AG20443 (cell line): Measurements from ENCODE around the gene OR5M10.
"Not testable (repeated sequence)": the region's sequence is repeated elsewhere in the genome, so short reads cannot be mapped to it uniquely, and the experiment has no call there.

ENCODE experiments used
- DNase-seq: peaks from one replicate; pipeline ENCODE4 v3.0.0; 2012; ENCODE audit warnings: low spot score, mixed read lengths

The OR5M10 gene

GRCh38 chr11:56577621-56578020, at the start of gene OR5M10:
Gene OR5M10 (minus strand): TSS chr11:56577721. CDS start chr11:56577721, 0 bp downstream.
- DNase-seq: no peak

DNA sequence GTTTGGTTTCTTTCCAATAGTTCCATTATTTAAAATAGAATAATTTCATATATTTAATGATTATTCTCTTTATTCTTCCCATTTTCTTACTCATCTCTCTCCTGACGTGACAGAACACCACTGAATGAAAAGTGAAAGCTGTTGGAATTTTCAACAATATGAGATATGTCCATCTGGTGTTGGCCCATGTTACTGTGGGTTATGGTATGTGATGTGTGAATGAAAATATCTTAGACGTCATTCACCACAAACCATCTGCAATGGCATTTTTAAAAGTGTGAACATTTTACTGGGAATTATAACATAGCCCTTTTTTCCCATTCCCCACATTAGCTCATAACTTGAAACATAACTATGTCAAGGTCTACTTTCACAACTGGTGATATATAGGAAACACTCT, 48.4 kb upstream of the OR5M10 start:
- DNase-seq: no peak

- peak; percentile 53 for DNase-seq
Observed at GRCh38 chr11:56624661-56625110, 47.2 kb upstream of the OR5M10 start.

- DNase-seq: no peak
Observed at GRCh38 chr11:56611174-56611573, 33.7 kb upstream of the OR5M10 start.

GRCh38 chr11:56592088-56592717, 14.7 kb upstream of the OR5M10 start:
- DNase-seq: not testable (repeated sequence)

GRCh38 chr11:56558574-56558973, 18.9 kb downstream of the OR5M10 start:
- DNase-seq: no peak

DNA sequence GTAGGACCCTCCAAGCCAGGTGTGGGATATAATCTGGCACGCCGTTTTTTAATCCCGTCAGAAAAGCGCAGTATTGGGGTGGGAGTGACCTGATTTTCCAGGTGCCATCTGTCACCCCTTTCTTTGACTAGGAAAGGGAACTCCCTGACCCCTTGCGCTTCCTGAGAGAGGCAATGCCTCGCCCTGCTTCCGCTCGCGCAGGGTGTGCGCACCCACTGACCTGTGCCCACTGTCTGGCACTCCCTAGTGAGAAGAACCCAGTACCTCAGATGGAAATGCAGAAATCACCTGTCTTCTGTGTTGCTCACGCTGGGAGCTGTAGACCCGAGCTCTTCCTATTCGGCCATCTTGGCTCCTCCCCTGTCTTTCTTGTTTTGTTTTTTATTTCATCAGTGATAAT, 22.8 kb downstream of the OR5M10 start:
- DNase-seq: not testable (repeated sequence)

- no peak for DNase-seq
Observed at GRCh38 chr11:56545531-56545930, 32.0 kb downstream of the OR5M10 start.

DNA sequence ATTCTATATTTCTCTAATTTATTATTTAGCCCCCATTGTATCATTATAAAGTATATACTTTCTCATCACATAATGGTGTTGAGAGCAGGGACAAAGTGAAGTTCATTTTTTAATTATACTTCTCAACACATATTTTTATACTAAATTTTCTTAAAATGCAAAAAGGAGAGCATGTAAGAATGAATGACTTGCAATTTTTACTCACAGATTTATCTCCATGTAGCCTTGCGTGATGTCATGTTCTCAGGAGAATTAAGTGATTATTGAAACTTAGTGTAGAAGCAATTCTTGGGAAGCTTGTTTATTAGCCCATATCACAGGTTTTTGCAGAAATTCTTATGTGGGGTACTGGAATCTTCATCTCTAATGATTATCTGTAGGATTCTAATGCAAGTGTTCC, 33.8 kb downstream of the OR5M10 start:
- no peak for DNase-seq

GRCh38 chr11:56543157-56543556, 34.4 kb downstream of the OR5M10 start, which contains the start of gene OR5M11:
Gene OR5M11 (minus strand): TSS chr11:56543257. CDS start chr11:56543257, 0 bp downstream.
- DNase-seq: no peak

GRCh38 chr11:56533054-56533740, 44.3 kb downstream of the OR5M10 start:
- DNase-seq: no peak

DNA sequence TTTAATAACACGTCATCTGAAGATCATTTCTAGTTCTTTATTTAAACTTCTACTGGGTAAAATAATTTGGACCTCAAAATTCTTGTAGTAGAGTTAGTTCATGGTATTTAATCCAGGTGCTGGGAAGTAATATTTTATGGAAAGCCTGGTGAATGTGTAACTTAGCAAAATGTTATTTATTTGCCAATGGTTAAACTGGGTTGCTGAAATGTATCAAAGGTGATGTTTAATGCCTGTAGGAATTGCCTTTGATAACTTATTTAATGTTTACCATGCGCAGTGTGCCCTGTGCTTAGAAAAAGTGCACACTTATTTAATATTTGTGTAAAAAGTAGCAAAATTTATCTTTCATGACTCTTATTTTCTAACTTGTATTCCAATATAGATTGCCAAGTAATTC, 45.7 kb downstream of the OR5M10 start:
- no peak for DNase-seq
